GM21825 (cell line): ENCODE measurements around the gene COX19.

ENCODE experiments used
- ATAC-seq: cut with Tn5 transposase; IDR thresholded peaks from one replicate; pipeline ENCODE4 v1.9.1; 2021; ENCODE audit warnings: mild to moderate bottlenecking, moderate library complexity; ENCODE audit not compliant: unreplicated experiment

COX19 gene

DNA sequence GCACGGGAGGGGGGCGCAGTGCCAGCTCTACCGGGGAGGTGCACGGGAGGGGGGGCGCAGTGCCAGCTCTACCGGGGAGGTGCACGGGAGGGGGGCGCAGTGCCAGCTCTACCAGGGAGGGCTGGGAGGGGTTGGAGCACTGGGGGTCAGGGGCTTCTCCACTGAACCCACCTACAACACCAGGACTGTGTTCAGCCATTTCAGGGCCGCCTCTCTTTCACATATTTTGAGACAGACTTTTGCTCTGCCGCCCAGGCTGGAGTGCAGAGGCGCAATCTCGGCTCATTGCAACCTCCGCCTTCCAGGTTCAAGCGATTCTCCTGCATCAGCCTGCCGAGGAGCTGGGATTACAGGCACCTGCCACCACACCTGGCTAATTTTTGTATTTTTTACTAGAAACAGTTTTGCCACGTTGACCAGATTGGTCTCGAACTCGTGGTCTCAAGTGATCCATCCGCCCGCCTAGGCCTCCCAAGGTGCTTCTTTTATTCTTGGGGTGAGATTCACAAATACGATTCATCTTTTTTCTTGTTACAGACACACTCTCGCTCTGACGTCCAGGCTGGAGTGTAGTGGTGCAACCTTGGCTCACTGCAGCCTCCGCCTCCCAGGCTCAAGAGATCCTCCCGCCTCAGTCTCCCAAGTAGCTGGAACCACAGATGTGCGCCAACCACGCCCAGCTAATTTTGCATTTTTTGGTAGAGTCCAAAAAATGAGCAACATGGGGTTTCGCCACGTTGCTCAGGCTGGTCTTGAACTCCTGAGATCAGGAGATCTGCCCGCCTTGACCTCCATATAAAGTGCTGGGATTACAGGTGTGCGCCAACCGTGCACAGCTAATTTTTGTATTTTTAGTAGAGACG lies 57.9 kb downstream of the COX19 start:
- ATAC-seq: no peak

DNA sequence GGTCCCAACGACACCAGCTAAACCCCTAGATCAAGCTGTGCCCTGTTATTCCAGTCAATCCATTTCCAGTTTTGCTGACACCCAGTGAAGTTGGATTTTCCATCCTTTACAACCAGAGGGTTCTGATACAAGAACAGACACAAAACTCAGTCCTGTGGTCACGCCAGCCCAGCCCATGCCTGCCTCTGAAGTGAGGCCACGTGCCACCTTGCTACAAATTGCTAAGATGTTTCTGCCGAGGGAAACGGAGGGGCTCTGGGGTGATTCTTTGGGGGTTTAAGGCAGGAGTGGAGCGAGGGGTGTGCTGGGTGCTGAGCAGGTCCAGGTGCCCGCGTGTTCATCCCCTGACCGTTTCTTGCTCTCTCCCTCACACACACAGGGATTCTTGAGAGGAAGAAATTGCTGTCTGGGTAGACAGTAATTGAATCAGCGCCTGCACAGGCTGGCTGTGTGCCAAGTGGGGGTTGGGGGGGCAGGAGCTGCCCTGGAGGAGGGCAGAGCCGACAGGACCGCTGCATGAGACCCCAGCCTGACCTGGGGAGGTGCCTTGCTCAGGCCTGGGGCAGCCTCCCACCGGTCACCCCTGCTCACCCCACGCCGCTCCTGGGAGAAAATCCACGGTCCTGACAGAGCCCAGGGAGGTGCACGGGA lies 58.9 kb downstream of the COX19 start:
- ATAC-seq: no peak
